HG03565 (cell line): ENCODE data around the gene HOXA1.

ENCODE experiments used
- ATAC-seq: cut with Tn5 transposase; IDR thresholded peaks from one replicate; pipeline ENCODE4 v1.9.1; 2021; ENCODE audit warnings: mild to moderate bottlenecking, moderate library complexity; ENCODE audit not compliant: unreplicated experiment

Gene HOXA1

GRCh38 chr7:27094304-27095049, 1.3 kb downstream of the HOXA1 start:
- no peak for ATAC-seq

GRCh38 chr7:27093184-27093895, 2.5 kb downstream of the HOXA1 start:
- ATAC-seq = no peak

DNA sequence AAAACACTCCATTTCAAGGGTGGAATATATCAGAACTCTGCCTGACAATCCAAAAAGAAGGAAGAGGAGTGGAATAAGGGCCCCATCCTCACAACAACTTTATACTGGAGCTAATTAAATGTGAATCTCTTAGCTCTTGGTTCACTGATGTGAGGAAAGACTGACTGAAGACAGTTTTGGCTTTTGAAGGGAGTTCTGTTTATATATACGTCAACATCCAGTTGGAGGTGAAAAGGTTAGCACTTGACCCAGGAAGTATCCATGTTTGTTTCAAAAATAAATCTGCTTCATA, 3.0 kb downstream of the HOXA1 start:
- no peak for ATAC-seq

DNA sequence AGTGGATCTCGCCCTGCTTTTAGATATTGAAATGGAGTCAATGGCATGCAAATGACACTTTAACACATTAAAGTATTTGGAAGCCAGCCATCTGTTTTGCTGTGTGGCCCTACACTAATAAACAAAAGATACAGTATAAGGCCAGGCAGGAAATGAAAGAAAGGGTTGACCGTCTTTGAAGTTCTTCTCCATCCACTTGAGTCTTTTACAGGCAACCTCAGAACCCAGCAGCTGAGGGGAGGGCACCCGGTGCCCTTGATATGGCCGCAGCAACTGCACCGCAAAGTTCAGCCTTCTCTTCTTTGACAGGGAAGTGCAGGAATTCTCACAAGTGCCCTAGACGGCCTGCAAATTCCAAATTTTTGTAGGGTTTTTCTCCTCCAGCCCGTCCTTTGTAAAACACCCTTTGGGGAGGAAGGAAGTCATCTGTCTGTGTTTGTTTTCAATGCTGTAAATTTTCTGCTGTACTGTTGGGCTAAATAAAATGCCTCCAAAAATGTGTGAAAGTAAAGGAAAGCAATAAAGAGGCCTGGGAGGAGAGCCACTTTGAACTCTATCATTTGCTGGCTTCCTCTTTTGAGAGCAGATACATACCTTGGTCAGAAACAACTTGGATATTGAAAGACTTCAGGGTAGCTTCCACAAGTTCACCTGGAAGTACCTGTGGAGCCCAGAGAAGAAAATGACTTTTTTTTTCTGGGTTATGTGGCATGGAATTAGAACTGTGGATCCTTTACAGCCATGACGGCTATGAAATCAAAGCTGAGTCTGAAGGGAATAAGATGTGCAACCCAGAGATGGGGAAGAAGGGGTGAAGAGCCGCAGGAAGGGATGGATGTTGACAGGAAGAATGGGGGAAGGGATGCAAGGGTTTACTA, 3.6 kb downstream of the HOXA1 start:
- no peak for ATAC-seq

- ATAC-seq = no peak
Measured at GRCh38 chr7:27091105-27091504, 4.7 kb downstream of the HOXA1 start.

- ATAC-seq = no peak
Measured at GRCh38 chr7:27088002-27088922, 7.5 kb downstream of the HOXA1 start.

DNA sequence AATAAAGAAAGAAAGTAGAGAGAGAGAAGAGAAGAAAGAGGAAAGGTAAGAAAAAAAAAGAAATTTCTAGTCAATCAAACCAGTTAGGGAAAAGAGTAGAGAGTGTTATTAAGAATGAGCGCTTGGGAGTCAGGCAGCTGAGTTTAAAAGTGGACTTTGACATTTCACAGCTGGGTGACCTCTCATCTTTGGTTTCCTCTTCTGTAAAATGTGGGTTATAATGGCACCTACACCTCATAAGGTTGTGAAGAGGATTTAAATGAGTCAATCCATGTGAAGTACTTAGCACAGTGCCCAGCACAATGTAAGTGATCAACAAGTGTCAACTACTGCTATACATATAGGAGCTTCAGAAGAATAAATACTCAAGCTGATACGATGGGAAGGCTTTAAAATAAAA, 12.2 kb downstream of the HOXA1 start:
- ATAC-seq = no peak

GRCh38 chr7:27082171-27082570, 13.6 kb downstream of the HOXA1 start:
- no peak for ATAC-seq

GRCh38 chr7:27080844-27081436, 14.9 kb downstream of the HOXA1 start:
- no peak for ATAC-seq

DNA sequence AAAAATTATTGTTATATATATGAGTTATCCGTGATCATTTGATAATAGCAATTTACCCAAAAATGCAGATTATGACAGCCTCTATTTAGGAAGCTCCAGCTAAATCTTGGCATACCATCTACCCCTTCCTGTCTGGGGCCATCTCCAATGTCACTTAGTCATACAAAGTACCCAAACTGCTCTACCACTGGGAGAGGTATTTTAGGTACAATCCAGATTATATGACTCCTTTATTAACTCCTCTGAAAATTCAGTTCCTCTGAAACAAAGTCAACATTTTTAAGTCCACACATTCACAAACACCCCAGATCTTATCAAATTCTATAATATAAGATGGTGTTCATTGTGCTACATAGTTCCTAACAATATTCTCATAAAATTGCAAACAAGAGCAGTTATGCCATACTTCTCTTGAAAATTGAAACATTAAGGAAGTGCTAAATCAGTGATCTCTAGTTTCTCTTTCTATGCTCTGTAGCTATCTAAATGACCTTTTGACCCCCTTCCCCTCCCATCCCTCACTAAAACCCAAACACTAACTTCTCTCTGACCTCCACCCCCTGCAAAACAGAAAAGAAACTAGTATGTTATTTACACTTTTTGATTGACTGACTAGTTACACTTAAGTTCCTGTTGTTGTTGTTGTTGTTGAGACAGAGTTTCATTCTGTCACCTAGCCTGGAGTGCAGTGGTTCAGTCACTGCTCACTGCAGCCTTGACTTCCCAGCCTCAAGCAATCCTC, 16.4 kb downstream of the HOXA1 start:
- no peak for ATAC-seq

- ATAC-seq = no peak
Measured at GRCh38 chr7:27078616-27079233, 17.1 kb downstream of the HOXA1 start.

- no peak for ATAC-seq
Measured at GRCh38 chr7:27073076-27073475, 22.7 kb downstream of the HOXA1 start.

GRCh38 chr7:27071622-27072390, 24.0 kb downstream of the HOXA1 start:
- ATAC-seq = no peak

- ATAC-seq = no peak
Measured at GRCh38 chr7:27068259-27068658, 27.5 kb downstream of the HOXA1 start.

- ATAC-seq = no peak
Measured at GRCh38 chr7:27066148-27066547, 29.7 kb downstream of the HOXA1 start.

GRCh38 chr7:27065709-27066108, 30.1 kb downstream of the HOXA1 start:
- ATAC-seq = no peak

DNA sequence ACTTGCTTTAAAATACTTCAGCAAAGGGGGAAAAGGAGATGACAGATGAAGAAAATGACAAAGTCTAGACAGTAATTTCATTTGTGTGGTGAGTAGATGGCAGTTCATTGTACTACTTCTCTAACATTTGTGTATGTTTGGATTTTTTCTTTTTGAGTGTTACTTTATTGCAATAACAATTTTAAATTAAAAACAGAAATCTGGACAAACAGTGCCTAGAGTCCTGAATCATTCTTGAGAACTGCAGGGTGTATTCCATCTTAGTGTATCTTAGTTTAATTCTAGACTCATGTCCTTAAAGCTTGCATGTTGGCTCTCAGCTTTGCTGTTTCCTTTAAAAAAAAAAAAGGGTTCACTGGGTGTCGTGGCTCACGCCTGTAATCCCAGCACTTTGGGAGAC, 31.1 kb downstream of the HOXA1 start:
- ATAC-seq = no peak

GRCh38 chr7:27064159-27064558, 31.6 kb downstream of the HOXA1 start:
- no peak for ATAC-seq
